HL-60 (cell line): ENCODE measurements around the gene SIMC1.

Experiments
- DNase-seq, 2 experiments: peaks; one replicate each; pipeline ENCODE4 v3.0.0-alpha.2; 2010 to 2020; ENCODE audit warnings: low read depth in 1 of 2, low spot score in 1 of 2
- H3K27ac ChIP-seq: fragments of 250-450 bp; sonication (Bioruptor Pico); replicated peaks from 2 replicates; pipeline ENCODE4 v1.5.1; 2020; ENCODE audit warnings: mild to moderate bottlenecking, moderate library complexity
- H3K27me3 ChIP-seq: fragments of 250-450 bp; sonication (Bioruptor Pico); 2 replicates; pipeline ENCODE4 v1.5.1; 2021; ENCODE audit warnings: mild to moderate bottlenecking, moderate library complexity; ENCODE audit not compliant: insufficient read depth, poor library complexity, severe bottlenecking
- H3K4me3 ChIP-seq: replicated peaks from 2 replicates; pipeline ENCODE4 v1.5.1; 2011; ENCODE audit warnings: mild to moderate bottlenecking, control low read depth, low read length; ENCODE audit not compliant: insufficient read depth
- CTCF ChIP-seq: IDR thresholded peaks from one replicate; pipeline ENCODE4 v1.5.1; 2011; ENCODE audit warnings: low read length, control low read depth, inconsistent platforms; ENCODE audit not compliant: insufficient read depth
- GABPA ChIP-seq: IDR thresholded peaks from 2 replicates; pipeline ENCODE4 v1.6.1; 2012; ENCODE audit warnings: low read depth
- POLR2AphosphoS5 ChIP-seq: IDR thresholded peaks from 2 replicates; pipeline ENCODE4 v1.6.1; 2012; ENCODE audit warnings: low read depth
- REST ChIP-seq: IDR thresholded peaks from 2 replicates; pipeline ENCODE4 v1.6.1; 2012; ENCODE audit warnings: low read depth; ENCODE audit not compliant: insufficient replicate concordance
- SPI1 ChIP-seq: IDR thresholded peaks from 2 replicates; pipeline ENCODE4 v1.6.1; 2012; ENCODE audit warnings: low read depth, mild to moderate bottlenecking, borderline replicate concordance

Gene SIMC1

GRCh38 chr5:176381979-176382378, 143.8 kb downstream of the SIMC1 start:
- Histone ChIP-seq H3K27ac (no peak overlapping the region), H3K4me3 (no peak overlapping the region), H3K27me3 (no peaks in the 10 kb centered on the region)
- no peak for DNase-seq
- TF ChIP-seq CTCF (no peak), POLR2AphosphoS5 (no peak; the same call in 1 of the 2 replicates), GABPA (no peak), REST (no peak)

- Histone ChIP-seq H3K27me3 (no peaks in the 10 kb centered on the region), H3K4me3 (no peak overlapping the region), H3K27ac (no peak overlapping the region)
- DNase-seq, result no peak
- no peak for TF ChIP-seq SPI1
- TF ChIP-seq POLR2AphosphoS5, result no peak
- TF ChIP-seq GABPA, result no peak
- no peak for TF ChIP-seq CTCF
- no peak for TF ChIP-seq REST
These were observed 144.5 kb downstream of the SIMC1 start for GRCh38 chr5:176382721-176383120.

GRCh38 chr5:176383248-176383905, 145.2 kb downstream of the SIMC1 start:
- DNase-seq, result no peak
- Histone ChIP-seq H3K4me3 (no peak overlapping the region), H3K27me3 (no peaks in the 10 kb centered on the region), H3K27ac (no peak overlapping the region)
- peak; percentile 38; the same call in 1 of the 2 replicates for TF ChIP-seq POLR2AphosphoS5
- TF ChIP-seq CTCF, result no peak

- DNase-seq, result no peak
- H3K4me3 ChIP-seq, result no peak overlapping the region
- H3K27me3 ChIP-seq, result no peaks in the 10 kb centered on the region
- TF ChIP-seq REST (no peak), GABPA (no peak), SPI1 (no peak), CTCF (no peak), POLR2AphosphoS5 (no peak)
- no peak overlapping the region for H3K27ac ChIP-seq
These were observed 145.7 kb downstream of the SIMC1 start for GRCh38 chr5:176383961-176384360.
